GM20000 (cell line): ENCODE results near the gene ITGA2.

Experiments used
- DNase-seq: peaks from one replicate; pipeline ENCODE4 v3.0.0; 2012; ENCODE audit warnings: low spot score
- TF ChIP-seq, protein P1 (sequence below): IDR thresholded peaks from 2 replicates; pipeline ENCODE4 v1.5.1; 2012; ENCODE audit warnings: mild to moderate bottlenecking, control low read depth; ENCODE audit errors: extremely low read depth, missing control alignments

The ITGA2 gene

DNA sequence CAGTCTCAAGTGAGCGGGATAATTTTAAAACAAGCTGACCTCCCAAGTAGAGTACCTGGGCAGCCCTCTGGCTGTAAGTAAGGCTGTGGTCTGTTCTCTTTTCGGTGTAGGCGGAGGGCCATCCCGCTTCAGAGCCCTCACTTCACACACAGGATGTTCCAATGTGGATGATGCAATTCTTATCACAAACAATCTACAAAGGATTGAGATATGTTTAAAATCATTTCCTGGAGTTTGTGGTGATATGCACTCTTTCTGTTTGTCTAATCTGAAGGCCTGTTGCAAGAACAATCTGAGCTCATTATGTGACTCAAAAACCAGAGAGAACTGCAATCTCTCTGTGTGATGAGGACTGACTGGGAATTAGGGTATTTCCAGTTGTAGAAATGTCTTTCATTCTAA lies 42.5 kb downstream of the ITGA2 start:
- no peak for DNase-seq
- TF ChIP-seq, protein P1, sequence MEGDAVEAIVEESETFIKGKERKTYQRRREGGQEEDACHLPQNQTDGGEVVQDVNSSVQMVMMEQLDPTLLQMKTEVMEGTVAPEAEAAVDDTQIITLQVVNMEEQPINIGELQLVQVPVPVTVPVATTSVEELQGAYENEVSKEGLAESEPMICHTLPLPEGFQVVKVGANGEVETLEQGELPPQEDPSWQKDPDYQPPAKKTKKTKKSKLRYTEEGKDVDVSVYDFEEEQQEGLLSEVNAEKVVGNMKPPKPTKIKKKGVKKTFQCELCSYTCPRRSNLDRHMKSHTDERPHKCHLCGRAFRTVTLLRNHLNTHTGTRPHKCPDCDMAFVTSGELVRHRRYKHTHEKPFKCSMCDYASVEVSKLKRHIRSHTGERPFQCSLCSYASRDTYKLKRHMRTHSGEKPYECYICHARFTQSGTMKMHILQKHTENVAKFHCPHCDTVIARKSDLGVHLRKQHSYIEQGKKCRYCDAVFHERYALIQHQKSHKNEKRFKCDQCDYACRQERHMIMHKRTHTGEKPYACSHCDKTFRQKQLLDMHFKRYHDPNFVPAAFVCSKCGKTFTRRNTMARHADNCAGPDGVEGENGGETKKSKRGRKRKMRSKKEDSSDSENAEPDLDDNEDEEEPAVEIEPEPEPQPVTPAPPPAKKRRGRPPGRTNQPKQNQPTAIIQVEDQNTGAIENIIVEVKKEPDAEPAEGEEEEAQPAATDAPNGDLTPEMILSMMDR: no peak

DNA sequence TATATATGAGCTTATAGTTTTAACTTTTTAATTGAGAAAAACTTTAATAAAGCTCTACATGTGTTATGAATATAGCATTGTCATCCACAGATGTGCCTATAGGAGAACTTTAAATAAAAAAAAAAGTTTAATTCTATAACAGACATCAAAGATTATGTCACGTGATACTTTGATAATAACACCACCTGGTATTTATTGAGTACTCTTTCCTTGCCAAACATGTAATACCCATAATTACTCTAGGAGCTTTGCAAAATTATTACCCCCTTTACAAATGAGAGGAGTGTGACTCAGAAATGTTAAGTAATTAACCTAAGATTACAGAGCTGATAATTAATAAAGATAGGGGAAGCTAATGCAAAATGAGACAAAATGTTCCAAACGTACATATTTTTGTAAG lies 43.0 kb downstream of the ITGA2 start:
- TF ChIP-seq, protein P1: no peak
- DNase-seq: no peak

DNA sequence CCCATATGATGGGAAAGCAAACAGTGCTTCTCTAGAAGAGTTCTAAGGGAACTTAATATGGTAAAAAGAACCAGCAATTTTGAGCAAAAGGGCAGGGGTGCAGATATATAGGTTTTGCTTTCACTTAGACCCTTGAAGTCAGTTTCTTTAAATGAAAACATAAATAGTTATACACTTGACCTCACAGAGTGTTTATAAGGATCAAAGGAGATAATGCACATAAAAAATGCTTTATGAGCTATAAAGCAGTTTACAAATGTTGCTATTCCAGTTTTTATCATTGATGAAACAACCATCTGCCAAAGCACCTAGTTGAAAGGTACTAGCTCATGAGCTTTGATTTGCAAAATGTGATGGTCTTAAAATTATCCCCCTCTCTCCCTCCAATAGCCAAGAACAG lies 45.7 kb downstream of the ITGA2 start:
- DNase-seq: no peak
- TF ChIP-seq, protein P1: no peak

DNA sequence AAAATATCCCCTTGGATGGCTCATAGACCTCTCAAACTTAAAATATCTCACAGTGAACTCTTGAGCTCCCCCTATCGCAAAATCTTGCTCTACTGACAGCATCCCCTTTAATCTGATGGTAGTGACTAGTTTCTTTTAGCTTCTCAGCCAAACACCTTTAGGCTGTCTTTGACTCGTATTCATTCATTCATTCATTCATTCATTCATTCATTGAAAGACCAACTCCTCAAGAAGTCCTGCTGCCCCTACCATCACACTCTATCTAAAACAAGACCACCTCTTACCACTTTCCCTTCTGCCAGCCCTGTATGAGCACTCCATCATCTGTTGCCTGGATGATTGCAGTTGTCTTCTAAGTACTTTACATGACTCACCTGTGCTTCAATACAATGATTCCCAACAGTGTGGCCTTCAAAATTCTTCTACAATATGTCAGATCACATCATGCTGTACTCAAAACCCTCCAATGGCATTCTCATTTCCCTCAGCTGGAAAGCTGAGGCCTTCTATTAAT lies 46.8 kb downstream of the ITGA2 start:
- peak; percentile 18 for DNase-seq
- TF ChIP-seq, protein P1: peak; percentile 6

DNA sequence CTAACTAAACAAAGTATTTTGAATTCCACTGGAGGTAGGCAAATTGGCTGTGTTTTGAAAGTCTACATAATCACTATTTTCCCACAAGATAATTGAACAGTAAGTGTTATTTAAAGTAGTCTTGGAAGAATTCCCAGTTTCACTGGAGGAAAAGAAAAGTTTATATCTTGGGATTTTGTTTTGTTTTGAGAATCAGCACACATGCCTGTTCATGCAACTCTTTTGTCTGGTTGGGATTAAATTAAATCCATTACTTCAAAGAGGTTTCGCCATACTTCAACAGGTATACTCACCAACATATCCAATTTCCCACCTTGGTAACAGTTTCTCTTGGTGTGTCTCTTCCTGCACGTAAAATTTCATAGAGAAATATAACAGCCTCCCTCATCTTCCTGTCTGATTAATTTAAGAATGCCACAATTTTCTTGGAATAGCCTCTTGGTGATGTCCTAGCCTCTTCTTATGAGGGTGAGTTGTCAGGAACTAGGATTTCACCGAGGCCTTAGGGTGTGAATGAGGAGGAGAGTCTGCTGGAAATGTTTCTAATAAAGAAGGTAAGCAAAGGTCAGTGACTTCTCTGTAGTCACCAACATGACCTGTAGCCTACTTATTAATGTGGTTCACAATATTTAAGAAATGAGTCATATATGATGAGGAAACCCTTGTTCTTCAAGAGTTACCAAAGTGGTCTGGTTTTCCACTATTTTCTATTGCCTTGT lies 48.1 kb downstream of the ITGA2 start:
- DNase-seq: no peak

DNA sequence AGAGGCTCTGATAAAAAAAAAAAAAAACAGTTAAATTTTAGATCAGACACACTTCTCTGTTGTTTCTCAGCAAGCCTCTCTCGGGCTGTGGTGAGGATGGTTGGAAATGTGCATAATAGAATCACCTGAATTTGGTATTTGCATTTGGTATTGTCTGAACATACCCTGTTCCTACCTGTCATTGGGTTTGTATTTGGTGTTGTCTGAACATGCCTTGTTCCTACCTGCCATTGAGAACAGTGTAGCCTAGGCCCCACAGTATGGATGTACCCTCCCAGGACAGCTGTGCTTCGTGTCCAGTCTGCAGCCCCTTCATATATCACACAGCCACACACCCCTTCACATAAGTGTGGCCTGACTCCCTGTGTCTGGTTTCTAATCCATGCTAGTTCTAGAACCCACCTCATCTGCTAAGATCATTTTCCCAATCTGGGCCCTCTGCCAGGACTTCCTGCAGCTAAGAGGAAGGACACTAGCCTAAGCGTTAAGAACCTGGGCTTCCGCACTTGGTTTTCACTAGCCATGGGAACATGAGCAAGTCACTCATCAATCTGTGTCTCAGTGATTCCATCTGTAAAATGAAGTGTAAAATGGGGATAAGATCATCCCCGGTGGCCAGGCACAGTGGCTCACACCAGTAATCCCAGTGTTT lies 49.2 kb downstream of the ITGA2 start:
- DNase-seq: no peak
- TF ChIP-seq, protein P1: no peak

More for the DNA sequence above, 48.1 kb downstream of the ITGA2 start:
- TF ChIP-seq, protein P1: no peak

DNA sequence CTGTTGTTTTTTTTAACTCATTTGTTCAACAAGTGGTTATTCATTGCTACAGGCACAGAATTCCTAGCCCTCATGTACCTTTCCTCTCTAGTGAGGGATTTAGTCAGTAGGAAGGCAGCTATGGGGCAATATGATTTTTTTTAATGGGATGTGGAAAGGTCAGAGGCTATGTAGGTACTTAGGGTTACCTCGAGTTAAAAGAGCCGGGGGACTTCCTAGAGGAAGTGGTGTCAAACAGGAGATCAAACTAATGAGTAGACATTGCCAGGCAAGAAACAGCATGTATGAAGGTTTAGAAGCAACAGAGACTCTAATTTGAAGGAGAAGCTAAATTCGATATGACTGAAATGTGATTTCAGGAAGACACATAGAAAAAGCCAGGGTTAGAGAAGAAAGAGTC lies 50.7 kb downstream of the ITGA2 start:
- no peak for DNase-seq
- TF ChIP-seq, protein P1: no peak
